ENCODE data around the gene BGN. TPM values are rescaled to one million over a fixed set of nuclear protein-coding genes. Genes with fewer than 3 reads are reported as not detected.

BGN gene
- total and polyA plus RNA-seq, 2 experiments from 2014 or later, result 129 to 308 TPM

DNA sequence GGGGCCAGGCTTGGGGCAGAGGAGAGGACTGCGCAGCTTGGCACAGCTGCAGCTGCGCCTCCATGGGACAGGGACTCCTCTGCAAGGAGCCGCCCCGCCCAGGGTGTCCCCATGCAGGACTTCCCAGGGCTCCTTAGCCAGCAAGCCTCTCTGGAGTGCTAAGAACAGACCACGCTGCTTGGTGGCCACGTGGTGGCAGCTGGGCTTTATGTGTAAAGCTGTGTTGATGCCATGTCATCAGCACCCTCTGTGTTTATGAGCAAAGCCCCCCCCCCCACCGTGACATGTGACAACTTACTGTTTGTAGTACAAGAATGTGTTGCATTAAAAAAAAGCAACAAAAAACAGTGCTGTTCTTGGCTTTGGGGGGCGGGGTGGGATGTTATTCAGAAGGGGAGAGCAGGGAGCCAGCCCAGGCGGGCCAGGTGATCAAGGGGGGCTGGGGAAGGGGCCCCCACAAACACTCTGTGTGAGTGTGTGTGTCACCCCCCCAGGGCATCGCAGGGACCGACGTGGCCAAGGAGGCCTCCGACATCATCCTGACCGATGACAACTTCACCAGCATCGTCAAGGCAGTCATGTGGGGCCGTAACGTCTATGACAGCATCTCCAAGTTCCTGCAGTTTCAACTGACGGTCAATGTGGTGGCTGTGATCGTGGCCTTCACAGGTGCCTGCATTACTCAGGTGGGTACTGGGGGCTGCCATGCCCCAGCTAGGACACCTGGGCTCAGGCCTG, 63.0 kb downstream of the BGN start:
- Histone ChIP-seq H3K27ac (no peak overlapping the region), H3K27me3 (replicated peaks; ENCODE audit: insufficient read depth) (no peaks in the 10 kb centered on the region), H3K9me2 (ENCODE audit: insufficient read depth) (no peaks in the 10 kb centered on the region), H2AFZ (no peak overlapping the region), H3K4me2 (ENCODE audit: unreplicated experiment) (no peak overlapping the region), H4K20me1 (ENCODE audit: insufficient read depth) (no peaks in the 10 kb centered on the region), H3K4me1 (ENCODE audit: insufficient read depth) (no peaks in the 10 kb centered on the region), H3K79me2 (ENCODE audit: insufficient read depth) (no peaks in the 10 kb centered on the region), H3K9me3 (ENCODE audit: low read depth) (no peaks in the 10 kb centered on the region), H3K9ac (no peak overlapping the region), H3K36me3 (ENCODE audit: low read depth) (no peaks in the 10 kb centered on the region), H3K4me3 (no peak overlapping the region), H3F3A (ENCODE audit: insufficient read depth) (no peaks in the 10 kb centered on the region)
- DNase-seq, result no peak
- in situ Hi-C loops (cut with MboI), result loop anchor here (10.0 kb wide), 1 partner anchor 117 kb away; the partner anchor contains the start of gene PNCK
- TF ChIP-seq EZH2phosphoT487 (IDR thresholded peaks at IDR 0.05; ENCODE audit: insufficient read depth, low read depth) (no peak), EZH2 (IDR thresholded peaks at IDR 0.05; ENCODE audit: insufficient read depth, poor library complexity, severe bottlenecking) (no peak)
- WGBS, 2 experiments (ENCODE audit: low coverage in 1 of 2, low lambda C conversion rate in 2 of 2, missing lambda C conversion rate in 2 of 2), result 78 to 79% methylated on average over 5 to 11 of the region's 19 CpGs

Other genes starting within 250 kb of the BGN start
- gene PNMA6F, start 173.2 kb upstream of the BGN start, total RNA-seq (2014; rRNA removed; shearing (Covaris generic)), result not detected in 2 replicates
- not detected in 2 replicates for gene PNMA6F, start 173.2 kb upstream of the BGN start, polyA plus RNA-seq (2016; fragmentation: Nextera tagmentation; extraction: Ambion mirVana)
- 11.5 and 12.0 TPM in 2 replicates for gene ZNF275, start 160.8 kb upstream of the BGN start, total RNA-seq (2014; rRNA removed; shearing (Covaris generic))
- gene ZNF275, start 160.8 kb upstream of the BGN start, polyA plus RNA-seq (2016; fragmentation: Nextera tagmentation; extraction: Ambion mirVana), result 6.3 and 6.5 TPM in 2 replicates
- not detected in 2 replicates for gene PNMA6E, start 93.6 kb upstream of the BGN start, total RNA-seq (2014; rRNA removed; shearing (Covaris generic))
- not detected in 2 replicates for gene PNMA6E, start 93.6 kb upstream of the BGN start, polyA plus RNA-seq (2016; fragmentation: Nextera tagmentation; extraction: Ambion mirVana)
- 0.11 TPM in 1 of 2 replicates, not detected in the other for gene ZFP92, start 83.5 kb upstream of the BGN start, total RNA-seq (2014; rRNA removed; shearing (Covaris generic))
- gene ZFP92, start 83.5 kb upstream of the BGN start, polyA plus RNA-seq (2016; fragmentation: Nextera tagmentation; extraction: Ambion mirVana), result not detected in 2 replicates
- 0.76 and 6.2 TPM in 2 replicates for gene TREX2, start 48.9 kb upstream of the BGN start, total RNA-seq (2014; rRNA removed; shearing (Covaris generic))
- gene TREX2, start 48.9 kb upstream of the BGN start, polyA plus RNA-seq (2016; fragmentation: Nextera tagmentation; extraction: Ambion mirVana), result 0.24 and 0.25 TPM in 2 replicates
- 18.1 and 28.3 TPM in 2 replicates for gene HAUS7, start 24.4 kb upstream of the BGN start, total RNA-seq (2014; rRNA removed; shearing (Covaris generic))
- gene HAUS7, start 24.4 kb upstream of the BGN start, polyA plus RNA-seq (2016; fragmentation: Nextera tagmentation; extraction: Ambion mirVana), result 17.3 and 24.5 TPM in 2 replicates
- not detected in 2 replicates for gene ATP2B3, start 22.7 kb downstream of the BGN start, total RNA-seq (2014; rRNA removed; shearing (Covaris generic))
- not detected in 2 replicates for gene ATP2B3, start 22.7 kb downstream of the BGN start, polyA plus RNA-seq (2016; fragmentation: Nextera tagmentation; extraction: Ambion mirVana)
- gene CCNQ, start 104.2 kb downstream of the BGN start, total RNA-seq (2014; rRNA removed; shearing (Covaris generic)), result 34.7 and 45.5 TPM in 2 replicates
- gene CCNQ, start 104.2 kb downstream of the BGN start, polyA plus RNA-seq (2016; fragmentation: Nextera tagmentation; extraction: Ambion mirVana), result 29.1 and 34.5 TPM in 2 replicates
- gene DUSP9, start 152.2 kb downstream of the BGN start, total RNA-seq (2014; rRNA removed; shearing (Covaris generic)), result not detected in 2 replicates
- not detected in 2 replicates for gene DUSP9, start 152.2 kb downstream of the BGN start, polyA plus RNA-seq (2016; fragmentation: Nextera tagmentation; extraction: Ambion mirVana)
- not detected in 2 replicates for gene PNCK, start 178.8 kb downstream of the BGN start, total RNA-seq (2014; rRNA removed; shearing (Covaris generic))
- not detected in 2 replicates for gene PNCK, start 178.8 kb downstream of the BGN start, polyA plus RNA-seq (2016; fragmentation: Nextera tagmentation; extraction: Ambion mirVana)
- 11.7 and 12.5 TPM in 2 replicates for gene SLC6A8, start 192.9 kb downstream of the BGN start, total RNA-seq (2014; rRNA removed; shearing (Covaris generic))
- gene SLC6A8, start 192.9 kb downstream of the BGN start, polyA plus RNA-seq (2016; fragmentation: Nextera tagmentation; extraction: Ambion mirVana), result 1.8 and 1.9 TPM in 2 replicates
- 180 and 187 TPM in 2 replicates for gene BCAP31, start 229.4 kb downstream of the BGN start, total RNA-seq (2014; rRNA removed; shearing (Covaris generic))
- 317 and 326 TPM in 2 replicates for gene BCAP31, start 229.4 kb downstream of the BGN start, polyA plus RNA-seq (2016; fragmentation: Nextera tagmentation; extraction: Ambion mirVana)
- gene ABCD1, start 229.9 kb downstream of the BGN start, total RNA-seq (2014; rRNA removed; shearing (Covaris generic)), result 24.4 and 24.9 TPM in 2 replicates
- gene ABCD1, start 229.9 kb downstream of the BGN start, polyA plus RNA-seq (2016; fragmentation: Nextera tagmentation; extraction: Ambion mirVana), result 9.5 and 9.8 TPM in 2 replicates

All from GM23248 (cell line).